Activated CD4-positive, alpha-beta T cell treated with anti-CD3 and anti-CD28 coated beads for 4 hours (primary cell): ENCODE measurements around the gene PPP1R15A.
"Not testable (repeated sequence)": the region's sequence is repeated elsewhere in the genome, so short reads cannot be mapped to it uniquely, and the experiment has no call there.

Experiments used
- DNase-seq, 2 donors: peaks; one replicate each; pipeline ENCODE4 v3.0.0-alpha.2; 2020

The PPP1R15A gene

DNA sequence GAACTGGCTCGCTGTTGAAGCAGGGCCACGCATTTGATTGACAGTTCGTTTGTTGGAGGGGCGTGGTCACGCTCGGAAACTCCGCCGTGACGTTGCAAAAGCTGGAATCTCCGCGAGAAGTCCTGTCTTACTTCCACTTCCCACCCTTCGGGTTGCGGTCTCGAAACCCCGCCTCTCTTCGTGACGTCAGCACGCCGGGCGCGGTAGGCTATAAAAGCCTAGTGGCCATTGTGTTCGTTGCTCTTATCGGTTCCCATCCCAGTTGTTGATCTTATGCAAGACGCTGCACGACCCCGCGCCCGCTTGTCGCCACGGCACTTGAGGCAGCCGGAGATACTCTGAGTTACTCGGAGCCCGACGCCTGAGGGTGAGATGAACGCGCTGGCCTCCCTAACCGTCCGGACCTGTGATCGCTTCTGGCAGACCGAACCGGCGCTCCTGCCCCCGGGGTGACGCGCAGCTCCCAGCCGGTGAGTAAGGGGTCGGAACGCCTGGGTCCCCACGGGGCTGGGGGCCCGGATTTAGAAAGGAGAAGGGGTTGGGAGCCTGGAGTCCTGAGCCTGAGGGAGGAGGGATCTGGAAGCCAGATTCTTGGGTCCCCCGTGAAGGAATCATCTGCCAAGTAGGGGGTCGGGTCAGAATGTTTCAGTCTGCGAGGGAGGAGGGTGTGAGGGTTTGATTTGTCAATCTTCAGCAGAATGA is at the start of gene PPP1R15A:
PPP1R15A (plus strand) TSS at position 240 of the 702 bp plus-strand sequence. CDS start 813 bp downstream, outside the sequence.
- peak; percentile 95 to 100 for DNase-seq

DNA sequence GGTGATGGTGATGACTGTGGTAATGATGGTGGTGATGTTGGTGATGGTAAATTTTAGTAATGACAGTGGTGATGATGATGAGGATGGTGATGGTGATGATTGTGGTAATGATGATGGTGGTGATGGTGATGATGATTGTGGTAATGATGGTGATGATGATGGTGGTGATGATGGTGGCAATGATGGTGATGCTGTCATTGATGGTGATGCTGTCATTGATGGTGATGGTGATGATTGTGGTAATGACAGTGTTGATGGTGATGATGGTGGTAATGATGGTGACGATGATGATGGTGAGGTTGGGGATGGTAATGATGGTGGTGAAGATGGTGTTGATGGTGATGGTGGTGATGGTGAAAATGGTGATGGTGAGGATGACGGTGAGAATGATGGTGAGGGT is 49.7 kb upstream of the PPP1R15A start:
- no peak for DNase-seq

DNA sequence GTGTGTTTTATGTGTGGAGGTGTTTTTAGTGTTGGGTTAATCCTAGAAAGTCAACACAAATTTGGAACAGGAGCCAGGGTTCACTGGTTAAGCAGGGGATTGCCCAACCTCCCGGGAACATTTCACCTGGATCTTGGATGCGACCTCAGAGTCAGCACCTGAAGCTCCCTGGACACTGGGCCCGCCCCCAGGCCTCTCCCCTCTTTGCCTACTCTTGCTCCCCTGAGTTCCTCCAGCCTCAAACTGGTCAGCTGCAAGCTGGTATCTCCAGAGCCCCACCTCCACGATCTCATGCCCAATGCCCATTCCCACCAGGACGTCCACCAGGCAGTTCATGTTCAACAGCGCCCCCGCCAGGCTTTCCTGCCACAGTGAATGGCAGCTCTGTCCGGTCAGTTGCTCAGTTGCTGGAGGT is 45.6 kb upstream of the PPP1R15A start:
- no peak for DNase-seq

DNA sequence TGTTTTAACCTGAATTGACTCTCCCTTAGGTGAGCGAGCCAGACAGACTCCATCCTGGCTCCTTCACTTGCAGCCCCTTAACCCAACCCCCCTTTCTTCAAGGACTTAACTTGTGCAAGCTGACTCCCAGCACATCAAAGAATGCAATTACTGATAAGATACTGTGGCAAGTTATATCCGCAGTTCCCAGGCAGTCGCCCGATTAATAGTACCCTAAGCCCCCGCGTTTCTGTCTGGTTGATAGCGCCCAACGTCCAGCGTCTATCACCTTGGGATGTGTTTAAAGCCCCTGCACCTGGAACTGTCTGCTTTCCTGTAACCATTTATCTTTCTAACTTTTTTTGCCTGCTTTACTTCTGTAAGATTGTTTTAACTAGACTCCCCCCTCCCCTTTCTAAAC is 42.1 kb upstream of the PPP1R15A start:
- no peak for DNase-seq

DNA sequence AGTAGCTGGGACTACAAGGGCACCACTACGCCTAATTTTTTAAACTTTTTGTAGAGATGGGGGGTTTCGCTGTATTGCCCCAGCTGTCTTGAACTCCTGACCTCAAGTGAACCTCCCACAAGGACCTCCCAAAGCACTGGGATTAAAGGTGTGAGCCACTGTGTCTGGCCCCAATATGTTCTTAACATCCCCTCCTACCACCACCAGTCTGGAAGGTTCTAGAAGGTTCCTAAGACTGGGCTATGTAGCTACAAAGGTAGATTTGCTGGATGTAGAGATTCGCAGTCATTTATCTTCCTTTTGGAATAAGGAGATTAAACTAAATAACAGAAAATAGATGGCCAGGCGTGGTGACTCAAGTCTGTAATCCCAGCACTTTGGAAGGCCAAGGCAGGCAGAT is 41.3 kb upstream of the PPP1R15A start:
- DNase-seq, result no peak

DNA sequence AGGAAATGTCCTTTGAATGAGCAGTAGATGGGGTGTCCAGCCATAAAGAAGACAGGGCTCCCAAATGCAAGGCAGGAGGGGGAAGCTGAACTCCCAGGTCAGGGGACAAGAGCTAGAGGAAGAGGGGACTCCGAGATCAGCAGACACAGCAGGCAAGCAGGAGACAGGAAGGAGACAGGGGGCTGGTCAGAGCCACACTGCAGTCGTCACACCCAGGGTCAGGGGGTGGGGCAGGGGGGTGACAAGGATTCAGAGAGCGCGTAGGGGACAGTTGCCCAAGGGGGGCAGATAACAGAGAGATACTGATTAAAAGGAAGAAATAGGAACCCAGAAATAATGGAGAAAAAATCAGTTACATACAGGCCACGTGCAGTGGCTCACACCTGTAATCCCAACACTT is 39.2 kb upstream of the PPP1R15A start:
- no peak for DNase-seq

DNA sequence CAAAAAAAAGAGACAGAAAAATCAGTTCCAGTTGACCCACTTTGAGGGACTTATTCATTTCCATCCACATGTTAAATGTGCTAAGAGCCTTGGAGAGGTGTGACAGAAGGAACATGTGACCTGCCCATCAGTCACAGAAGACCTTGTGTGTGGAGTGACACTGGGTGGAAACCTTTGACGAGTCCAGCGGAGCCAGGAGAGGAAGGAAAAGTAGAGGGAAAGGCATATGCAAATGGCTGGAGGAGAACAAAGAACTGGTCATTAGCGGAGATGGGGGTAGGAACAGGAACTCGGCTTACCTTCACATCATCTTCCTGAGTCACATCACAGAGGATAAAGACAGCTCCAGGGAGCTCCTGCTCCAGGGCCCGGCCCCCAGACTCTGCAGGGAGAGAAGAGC is 38.2 kb upstream of the PPP1R15A start:
- no peak for DNase-seq

DNA sequence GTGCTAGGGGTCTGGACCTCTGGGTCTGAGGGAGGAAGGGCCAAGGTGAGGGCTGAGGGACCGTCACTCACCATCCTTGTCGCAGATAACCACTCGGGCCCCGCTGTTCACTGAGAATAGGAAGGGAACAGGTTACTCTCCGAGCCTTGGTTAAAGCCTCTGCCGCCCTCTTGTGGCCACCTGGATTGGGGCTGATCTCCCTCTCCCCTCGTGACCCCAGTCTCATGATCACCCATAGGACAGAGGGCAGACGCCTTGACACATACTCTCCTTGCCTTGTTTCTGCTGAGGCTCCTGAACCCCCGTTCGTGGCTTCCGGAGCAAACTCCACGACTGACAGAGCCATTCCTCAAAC is 36.5 kb upstream of the PPP1R15A start:
- peak; percentile 91 to 96 for DNase-seq

DNA sequence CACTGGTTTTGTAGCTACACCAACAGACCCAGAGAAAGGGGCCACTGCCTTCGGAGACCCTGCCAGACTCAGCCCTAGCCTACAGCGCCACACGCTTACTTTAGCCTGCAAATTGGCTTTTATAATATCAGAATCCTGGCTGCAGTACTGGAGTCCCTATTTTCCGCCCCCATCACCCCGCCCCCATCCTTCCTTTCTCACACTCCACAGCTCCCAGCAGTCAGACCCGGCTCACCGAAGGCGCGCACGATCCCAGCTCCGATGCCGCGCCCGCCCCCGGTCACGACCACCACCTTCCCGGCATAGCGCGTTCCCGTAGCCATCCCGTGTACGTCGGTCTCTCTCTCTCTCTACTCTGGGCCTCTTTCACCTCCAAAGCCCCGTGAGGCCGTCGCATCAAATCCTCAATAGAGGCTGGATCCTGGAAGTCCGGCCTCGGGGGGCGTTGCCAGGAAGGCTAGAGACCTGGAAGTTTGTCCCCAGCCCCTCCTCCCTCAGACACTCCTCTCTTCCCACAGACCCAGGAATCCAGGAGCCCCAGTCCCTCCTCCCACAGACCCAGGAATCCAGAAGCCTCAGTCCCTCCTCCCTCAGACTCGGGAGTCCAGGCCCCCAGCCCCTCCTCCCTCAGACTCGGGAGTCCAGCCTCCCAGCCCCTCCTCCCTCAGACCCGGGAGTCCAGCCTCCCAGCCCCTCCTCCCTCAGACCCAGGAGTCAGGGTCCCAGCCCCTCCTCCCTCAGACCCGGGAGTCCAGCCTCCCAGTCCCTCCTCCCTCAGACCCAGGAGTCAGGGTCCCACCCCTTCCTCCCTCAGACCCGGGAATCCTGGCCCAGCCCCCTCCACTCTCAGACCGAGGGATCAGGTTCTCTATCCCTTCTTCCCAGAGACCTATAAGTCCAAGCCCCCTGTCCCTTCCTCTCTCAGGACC is 35.9 kb upstream of the PPP1R15A start, which contains the start of gene HSD17B14:
HSD17B14 (minus strand) TSS at position 403 of the 929 bp plus-strand sequence; CDS start at position 323, 80 bp downstream.
- DNase-seq, result no peak

DNA sequence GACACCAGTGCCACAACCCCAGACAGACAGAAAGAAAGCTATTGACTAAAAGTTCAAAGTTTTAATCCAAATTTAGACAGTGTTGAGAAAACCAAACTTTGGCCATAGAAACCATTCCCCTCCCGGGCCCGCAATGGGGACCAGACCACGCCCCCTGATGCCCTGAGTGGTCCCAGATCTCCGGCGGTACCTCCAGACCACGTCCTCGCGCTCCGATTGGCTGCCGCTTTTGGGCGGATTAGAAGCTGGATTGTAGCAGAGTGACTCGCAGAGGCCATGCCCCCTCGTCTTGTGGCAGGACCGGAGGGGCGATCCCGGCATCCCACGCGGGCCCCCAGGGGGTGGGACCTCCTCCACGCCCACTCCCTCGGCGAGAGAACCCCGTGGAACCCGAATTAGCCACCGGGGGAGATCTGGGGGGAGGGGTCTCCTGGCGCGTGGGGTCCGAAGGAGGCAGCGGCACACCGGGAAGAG is 35.1 kb upstream of the PPP1R15A start:
- DNase-seq, result peak; percentile 63 to 65

DNA sequence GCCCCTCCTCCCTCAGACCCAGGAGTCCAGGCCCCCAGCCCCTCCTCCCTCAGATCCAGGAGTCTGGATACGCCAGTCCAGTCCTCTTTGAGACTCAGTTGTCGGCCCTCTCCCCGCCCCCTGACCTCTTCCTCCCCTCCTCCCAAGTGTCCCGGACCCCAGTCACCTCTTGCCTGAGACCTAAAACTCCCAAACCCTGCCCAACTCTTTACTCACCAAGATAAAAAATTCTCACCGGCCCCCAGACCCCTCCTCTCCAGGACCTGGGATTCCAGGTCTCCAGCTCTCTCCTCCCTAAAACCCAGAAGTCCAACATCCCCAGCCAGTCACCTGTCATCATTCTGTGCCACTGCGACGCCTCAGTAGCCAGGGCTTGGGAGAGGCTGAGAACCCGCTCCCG is 34.5 kb upstream of the PPP1R15A start:
- DNase-seq, result no peak

DNA sequence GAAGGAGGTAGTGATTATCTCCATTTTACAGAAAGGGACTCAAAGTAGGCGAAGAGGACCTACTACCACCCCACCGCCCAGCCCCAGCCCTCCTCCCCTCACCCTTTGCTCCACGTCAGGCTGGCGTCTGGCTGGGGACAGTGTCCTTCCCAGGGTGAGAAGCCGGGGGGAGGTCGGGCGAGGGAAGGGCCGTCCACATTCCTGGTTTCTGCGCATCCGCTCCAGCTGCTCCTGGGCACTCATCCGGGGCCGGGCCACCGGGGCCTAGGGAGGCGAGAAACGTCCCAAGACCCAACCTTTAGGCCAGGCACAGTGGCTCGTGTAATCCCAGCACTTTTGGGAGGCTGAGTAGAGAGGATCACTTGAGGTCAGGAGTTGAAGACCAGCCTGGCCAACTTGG is 31.2 kb upstream of the PPP1R15A start:
- DNase-seq, result no peak

DNA sequence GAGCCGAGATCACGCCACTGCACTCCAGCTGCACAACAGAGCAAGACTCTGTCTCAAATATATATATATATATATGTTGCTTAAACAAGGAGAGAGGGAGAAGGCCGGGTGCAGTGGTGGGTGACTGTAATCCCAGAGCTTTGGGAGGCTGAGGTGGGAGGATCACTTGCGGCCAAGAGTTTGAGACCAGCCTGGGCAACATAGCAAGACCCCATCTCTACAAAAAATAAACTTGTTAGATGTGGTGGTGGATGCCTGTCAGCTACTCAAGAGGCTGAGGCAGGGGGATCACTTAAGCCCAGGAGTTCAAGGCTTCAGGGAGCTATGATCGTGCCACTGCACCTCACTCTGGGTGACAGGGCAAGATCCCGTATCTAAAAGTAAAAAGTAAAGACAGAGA is 30.6 kb upstream of the PPP1R15A start:
- DNase-seq, result no peak

DNA sequence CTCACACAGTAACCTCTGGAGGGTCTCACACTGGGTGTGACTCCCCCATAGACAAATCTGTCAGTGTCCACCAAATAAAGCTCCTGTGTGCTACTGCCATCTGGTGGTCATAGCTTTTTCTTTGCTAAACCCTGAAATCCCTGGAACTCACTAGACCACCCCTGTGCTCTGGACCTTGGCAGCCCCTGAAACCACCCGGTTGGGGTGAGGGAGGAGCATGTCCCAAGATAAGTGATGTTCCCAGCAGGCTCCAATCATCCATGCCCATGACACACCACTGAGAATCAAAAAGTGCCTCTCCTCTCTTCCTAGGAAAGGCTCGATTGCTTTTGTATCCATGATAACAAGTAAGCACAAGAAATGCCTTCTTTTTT is 29.4 kb upstream of the PPP1R15A start:
- DNase-seq, result peak; percentile 27 to 64

DNA sequence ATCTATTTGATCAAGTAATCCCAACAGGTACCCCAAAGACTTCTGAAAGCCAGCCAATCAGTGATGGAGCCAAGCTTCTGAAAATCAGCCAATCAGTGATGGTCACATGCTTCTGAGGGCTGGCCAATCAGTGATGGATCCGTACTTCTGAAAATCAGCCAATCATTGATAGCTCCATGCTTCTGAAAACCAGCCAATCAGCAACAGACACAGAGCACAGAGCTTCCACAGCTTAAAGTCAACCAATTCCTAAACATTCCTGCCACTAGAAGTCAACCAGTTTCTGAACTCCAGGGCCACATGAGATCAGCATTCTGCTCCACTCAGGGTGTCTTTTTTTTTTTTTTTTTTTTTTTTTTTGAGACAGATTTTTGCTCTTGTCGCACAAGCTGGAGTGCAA is 27.7 kb upstream of the PPP1R15A start:
- no peak for DNase-seq

DNA sequence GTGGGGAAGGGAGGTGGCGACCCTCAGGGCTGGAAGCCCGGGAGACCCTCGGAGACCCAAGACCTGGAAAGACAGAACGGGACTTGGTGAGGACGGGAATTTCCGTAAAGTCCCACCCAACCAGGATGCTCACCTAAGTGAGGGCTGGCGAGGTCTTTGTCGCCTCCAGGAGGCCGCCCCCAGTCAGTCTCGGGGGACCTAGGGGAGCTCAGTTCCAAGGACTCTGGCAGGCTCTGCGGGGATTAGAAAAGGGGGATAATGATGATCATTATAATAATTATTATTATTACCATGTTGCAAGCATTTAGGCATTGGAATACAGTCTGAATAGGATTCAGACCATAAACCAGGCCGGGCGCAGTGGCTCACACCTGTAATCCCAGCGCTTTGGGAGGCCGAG is 26.8 kb upstream of the PPP1R15A start:
- DNase-seq, result no peak

DNA sequence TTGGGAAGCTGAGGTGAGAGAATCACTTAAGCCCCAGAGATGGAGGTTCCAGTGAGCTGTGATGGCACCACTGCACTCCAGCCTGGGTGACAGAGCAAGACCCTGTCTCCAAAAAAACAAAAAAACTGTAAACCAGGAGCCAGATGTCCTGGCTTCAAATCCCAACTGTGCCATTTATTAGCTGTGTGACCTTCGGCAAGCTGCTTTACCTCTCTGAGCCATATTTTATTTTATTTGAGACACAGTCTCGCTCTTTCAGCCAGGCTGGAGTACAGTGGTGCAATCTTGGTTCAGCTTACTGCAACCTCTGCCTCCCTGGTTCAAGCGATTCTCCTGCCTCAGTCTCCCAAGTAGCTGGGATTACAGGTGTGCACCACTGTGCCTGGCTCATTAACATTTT is 25.6 kb upstream of the PPP1R15A start:
- not testable (repeated sequence) for DNase-seq

DNA sequence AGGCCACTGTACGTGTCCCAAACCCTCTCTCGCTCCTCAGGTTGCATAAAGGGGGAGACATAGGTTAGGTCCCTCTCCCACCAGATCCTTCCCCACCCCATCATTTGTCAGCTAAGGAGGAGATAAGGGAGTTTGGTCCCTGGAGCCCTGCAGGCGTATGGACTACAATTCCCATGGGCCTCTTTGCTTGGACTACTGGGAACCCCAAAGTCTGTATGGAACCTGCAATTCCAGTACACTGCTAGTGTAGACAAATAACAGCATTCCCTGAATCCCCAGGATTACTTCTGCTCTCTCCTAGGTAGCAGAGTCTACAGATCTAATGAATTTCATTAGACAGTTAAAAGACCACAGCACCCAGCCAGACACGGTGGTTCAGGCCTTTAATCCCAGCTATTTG is 19.9 kb upstream of the PPP1R15A start:
- DNase-seq, result no peak

DNA sequence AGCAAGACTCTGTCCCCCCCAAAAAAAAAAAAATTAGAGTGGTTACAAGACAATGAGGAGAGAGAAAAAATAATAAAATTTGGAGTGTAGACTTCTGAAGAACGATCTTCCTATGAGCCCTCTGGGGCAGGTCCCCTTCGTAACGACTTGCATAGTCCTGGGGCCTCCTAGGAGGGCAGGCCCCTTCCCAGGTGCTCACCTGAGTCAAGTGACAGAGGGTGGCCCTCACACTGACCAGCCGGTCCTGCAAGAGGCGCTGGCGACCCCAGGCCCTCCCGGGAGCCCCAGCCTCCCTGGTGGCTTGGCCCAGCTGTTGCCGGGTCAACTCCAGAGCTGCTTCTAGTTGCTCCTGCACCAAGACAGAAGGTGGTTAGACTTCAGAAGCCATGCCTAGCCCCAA is 18.7 kb upstream of the PPP1R15A start:
- no peak for DNase-seq

DNA sequence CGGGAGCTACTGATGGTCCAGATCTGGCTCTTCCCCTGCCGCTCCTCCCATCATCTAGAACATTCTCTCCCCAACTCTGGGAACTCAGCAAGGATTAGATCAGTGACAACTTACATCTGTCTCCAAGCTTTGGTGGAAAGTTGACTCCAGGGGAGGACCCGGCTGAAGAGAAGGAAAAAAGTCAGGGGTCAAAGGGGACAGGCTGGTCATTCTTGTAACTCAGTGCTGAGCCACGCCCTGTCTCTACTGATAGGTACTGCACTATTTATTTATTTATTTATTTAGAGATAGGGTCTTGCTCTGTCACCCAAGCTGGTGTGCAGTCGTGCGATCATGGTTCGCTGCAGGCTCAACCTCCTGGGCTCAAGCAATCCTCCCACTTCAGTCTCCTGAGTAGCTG is 18.1 kb upstream of the PPP1R15A start:
- no peak for DNase-seq

DNA sequence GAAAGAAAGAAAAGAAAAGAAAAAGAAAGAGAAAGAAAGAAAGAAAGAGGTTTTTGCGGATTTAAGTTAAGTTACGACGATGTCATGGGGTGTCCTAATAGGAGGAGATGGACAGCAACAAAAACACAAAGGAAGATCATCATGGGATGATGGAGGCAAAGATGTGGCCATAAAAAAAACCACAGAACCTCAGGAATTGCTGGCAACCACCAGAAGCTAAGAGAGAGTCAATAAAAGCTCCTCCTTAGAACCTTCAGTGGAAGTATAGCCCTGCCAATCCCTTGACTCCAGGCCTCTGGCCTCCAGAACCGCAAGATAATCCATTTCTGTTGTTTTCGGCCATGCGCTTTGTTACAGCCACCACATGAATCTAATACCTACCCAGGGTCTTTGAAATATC is 15.3 kb upstream of the PPP1R15A start:
- DNase-seq, result no peak

DNA sequence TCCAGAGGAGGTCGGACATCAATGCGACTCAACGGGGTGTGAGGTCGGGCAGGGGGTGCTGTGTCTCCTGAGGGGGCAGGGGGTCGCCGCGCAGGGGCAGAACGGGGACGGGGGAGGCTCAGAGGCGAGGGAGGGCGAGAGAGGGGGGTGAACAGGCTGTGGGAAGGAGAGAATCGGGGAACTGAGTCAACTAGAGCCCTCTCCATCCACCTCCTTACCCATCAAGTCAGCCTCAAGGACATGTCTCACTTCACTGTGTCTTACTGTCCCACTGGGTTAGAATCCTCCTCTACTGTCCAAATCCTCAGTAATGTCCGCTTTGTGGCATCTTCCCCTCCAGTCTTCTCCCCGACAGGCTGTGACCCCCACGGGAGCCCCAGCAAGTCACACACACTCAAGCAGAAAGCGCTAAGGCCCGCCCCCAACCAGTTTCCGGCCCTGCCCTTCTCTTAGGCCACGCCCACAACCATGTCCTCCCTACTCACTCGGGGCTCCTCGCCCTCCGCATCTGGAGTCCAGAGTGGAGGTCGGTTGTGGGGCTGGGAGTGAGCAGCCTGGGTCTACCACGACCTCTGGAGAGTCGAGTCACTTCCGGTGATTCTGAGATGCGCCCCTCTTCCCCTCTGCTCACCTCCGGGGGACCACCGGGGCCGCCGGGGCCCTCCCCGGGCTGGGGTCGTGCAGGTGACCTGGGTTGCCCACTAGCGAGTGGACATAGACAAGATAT is 13.1 kb upstream of the PPP1R15A start:
- DNase-seq, result peak; percentile 76 to 78
